SU-DHL-6 (cell line): ENCODE results near the gene SFSWAP.

Experiments
- H2AFZ ChIP-seq: fragments of 200-600 bp; sonication (generic); 2 replicates; pipeline ENCODE4 v1.6.1; 2014; ENCODE audit warnings: low read depth, mild to moderate bottlenecking, moderate library complexity, mixed read lengths, antibody characterized with exemption, low read length; ENCODE audit not compliant: severe bottlenecking
- H3F3A ChIP-seq: fragments of 200-600 bp; shearing (Covaris generic); 2 replicates; pipeline ENCODE4 v1.6.0; 2016; ENCODE audit warnings: antibody characterized with exemption, mild to moderate bottlenecking; ENCODE audit not compliant: insufficient read depth
- H3K27ac ChIP-seq: fragments of 200-600 bp; sonication (generic); 2 replicates; pipeline ENCODE4 v1.5.1; 2016; ENCODE audit warnings: low read depth, mild to moderate bottlenecking, low read length, moderate library complexity, mixed read lengths
- H3K27me3 ChIP-seq: fragments of 200-600 bp; sonication (generic), shearing (Covaris generic); 2 replicates; pipeline ENCODE4 v1.6.0; 2014; ENCODE audit warnings: mild to moderate bottlenecking, low read length
- H3K36me3 ChIP-seq: fragments of 200-600 bp; sonication (generic); 2 replicates; pipeline ENCODE4 v1.6.1; 2014; ENCODE audit warnings: mild to moderate bottlenecking, low read length, mixed read lengths
- H3K4me2 ChIP-seq: fragments of 300-600, 200-600 bp; shearing (Covaris generic), sonication (generic); 2 replicates; pipeline ENCODE4 v1.6.0; 2014; ENCODE audit warnings: low read length, low read depth, mild to moderate bottlenecking; ENCODE audit not compliant: poor library complexity, severe bottlenecking
- H3K4me3 ChIP-seq: fragments of 200-600 bp; sonication (generic); 2 replicates; pipeline ENCODE4 v1.5.1; 2014; ENCODE audit warnings: antibody characterized with exemption, low read length, mild to moderate bottlenecking, mixed read lengths; ENCODE audit not compliant: insufficient read depth, poor library complexity, severe bottlenecking
- H3K79me2 ChIP-seq: fragments of 200-600 bp; sonication (generic); 2 replicates; pipeline ENCODE4 v1.6.1; 2014; ENCODE audit warnings: mild to moderate bottlenecking, low read length, moderate library complexity; ENCODE audit not compliant: insufficient read depth
- H3K9ac ChIP-seq: fragments of 200-600 bp; sonication (generic); 2 replicates; pipeline ENCODE4 v1.7.0; 2014; ENCODE audit warnings: mild to moderate bottlenecking, low read length
- H3K9me2 ChIP-seq: fragments of 200-600 bp; sonication (generic); replicated peaks from 2 replicates; pipeline ENCODE4 v1.6.1; 2014; ENCODE audit warnings: low read length; ENCODE audit not compliant: insufficient read depth
- H3K9me3 ChIP-seq: fragments of 200-600 bp; sonication (generic); 2 replicates; pipeline ENCODE4 v1.6.1; 2014; ENCODE audit warnings: low read length, mixed read lengths; ENCODE audit not compliant: insufficient read depth
- H4K20me1 ChIP-seq: fragments of 200-600 bp; sonication (generic); 2 replicates; pipeline ENCODE4 v1.6.1; 2014; ENCODE audit warnings: low read depth, mild to moderate bottlenecking, antibody characterized with exemption, low read length, moderate library complexity, mixed read lengths
- EZH2phosphoT487 ChIP-seq: fragments of 200-600 bp; sonication (generic), shearing (Covaris generic); conservative IDR thresholded peaks from 2 replicates; pipeline ENCODE4 v1.6.1; 2018; ENCODE audit warnings: mild to moderate bottlenecking, antibody characterized with exemption, low read length, moderate library complexity, mixed read lengths
- TF ChIP-seq, protein P1 (sequence below): fragments of 200-600 bp; sonication (generic); IDR thresholded peaks from one replicate; pipeline ENCODE4 v1.5.1; 2017; ENCODE audit warnings: antibody characterized with exemption, mild to moderate bottlenecking, low read length, moderate library complexity; ENCODE audit not compliant: insufficient read depth, poor library complexity, severe bottlenecking

Gene SFSWAP

DNA sequence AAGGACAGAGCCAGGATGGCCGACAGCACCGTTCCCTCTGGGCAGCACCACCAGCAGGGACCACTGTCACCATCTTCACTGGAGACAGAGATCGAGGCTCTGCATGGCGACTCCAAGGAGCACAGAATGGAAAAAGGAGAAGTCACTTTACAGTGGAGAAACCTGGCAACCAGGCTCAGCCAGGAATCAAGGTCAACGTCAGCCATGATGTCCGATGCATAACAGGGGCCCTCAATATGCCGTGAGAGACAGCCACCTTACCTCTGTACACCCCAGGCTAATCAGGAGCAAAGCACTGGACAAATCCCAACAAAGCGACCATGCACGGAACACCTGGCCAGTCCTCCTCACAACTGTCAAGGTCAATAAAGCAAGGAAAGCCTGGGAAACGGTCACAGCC lies 20.6 kb upstream of the SFSWAP start:
- no peak overlapping the region for H3K4me2 ChIP-seq
- H3F3A ChIP-seq: no peaks in the 10 kb centered on the region; the same call in 1 of the 2 replicates
- no peaks in the 10 kb centered on the region for H4K20me1 ChIP-seq
- H3K79me2 ChIP-seq: no peaks in the 10 kb centered on the region
- no peak overlapping the region for H2AFZ ChIP-seq
- no peaks in the 10 kb centered on the region for H3K27me3 ChIP-seq
- no peak overlapping the region for H3K4me3 ChIP-seq
- H3K36me3 ChIP-seq: no peaks in the 10 kb centered on the region
- H3K9me2 ChIP-seq: no peaks in the 10 kb centered on the region
- H3K9ac ChIP-seq: no peak overlapping the region
- H3K9me3 ChIP-seq: peaks cover 8% of the 10 kb centered on the region; the same call in 1 of the 2 replicates
- TF ChIP-seq, protein P1, sequence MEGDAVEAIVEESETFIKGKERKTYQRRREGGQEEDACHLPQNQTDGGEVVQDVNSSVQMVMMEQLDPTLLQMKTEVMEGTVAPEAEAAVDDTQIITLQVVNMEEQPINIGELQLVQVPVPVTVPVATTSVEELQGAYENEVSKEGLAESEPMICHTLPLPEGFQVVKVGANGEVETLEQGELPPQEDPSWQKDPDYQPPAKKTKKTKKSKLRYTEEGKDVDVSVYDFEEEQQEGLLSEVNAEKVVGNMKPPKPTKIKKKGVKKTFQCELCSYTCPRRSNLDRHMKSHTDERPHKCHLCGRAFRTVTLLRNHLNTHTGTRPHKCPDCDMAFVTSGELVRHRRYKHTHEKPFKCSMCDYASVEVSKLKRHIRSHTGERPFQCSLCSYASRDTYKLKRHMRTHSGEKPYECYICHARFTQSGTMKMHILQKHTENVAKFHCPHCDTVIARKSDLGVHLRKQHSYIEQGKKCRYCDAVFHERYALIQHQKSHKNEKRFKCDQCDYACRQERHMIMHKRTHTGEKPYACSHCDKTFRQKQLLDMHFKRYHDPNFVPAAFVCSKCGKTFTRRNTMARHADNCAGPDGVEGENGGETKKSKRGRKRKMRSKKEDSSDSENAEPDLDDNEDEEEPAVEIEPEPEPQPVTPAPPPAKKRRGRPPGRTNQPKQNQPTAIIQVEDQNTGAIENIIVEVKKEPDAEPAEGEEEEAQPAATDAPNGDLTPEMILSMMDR: no peak
- no peak for TF ChIP-seq EZH2phosphoT487
- H3K27ac ChIP-seq: no peak overlapping the region

- no peaks in the 10 kb centered on the region for H3K9me2 ChIP-seq
- no peak overlapping the region for H3K27ac ChIP-seq
- H3K4me2 ChIP-seq: no peak overlapping the region
- peaks cover 8% of the 10 kb centered on the region; the same call in 1 of the 2 replicates for H3K9me3 ChIP-seq
- no peaks in the 10 kb centered on the region; the same call in 1 of the 2 replicates for H3F3A ChIP-seq
- no peaks in the 10 kb centered on the region for H3K36me3 ChIP-seq
- no peak for TF ChIP-seq EZH2phosphoT487
- TF ChIP-seq, protein P1: no peak
- H4K20me1 ChIP-seq: no peaks in the 10 kb centered on the region
- H3K9ac ChIP-seq: no peak overlapping the region
- no peak overlapping the region for H2AFZ ChIP-seq
- no peaks in the 10 kb centered on the region for H3K79me2 ChIP-seq
- no peaks in the 10 kb centered on the region for H3K27me3 ChIP-seq
- no peak overlapping the region for H3K4me3 ChIP-seq
Observed at GRCh38 chr12:131692431-131692830, 18.5 kb upstream of the SFSWAP start.

DNA sequence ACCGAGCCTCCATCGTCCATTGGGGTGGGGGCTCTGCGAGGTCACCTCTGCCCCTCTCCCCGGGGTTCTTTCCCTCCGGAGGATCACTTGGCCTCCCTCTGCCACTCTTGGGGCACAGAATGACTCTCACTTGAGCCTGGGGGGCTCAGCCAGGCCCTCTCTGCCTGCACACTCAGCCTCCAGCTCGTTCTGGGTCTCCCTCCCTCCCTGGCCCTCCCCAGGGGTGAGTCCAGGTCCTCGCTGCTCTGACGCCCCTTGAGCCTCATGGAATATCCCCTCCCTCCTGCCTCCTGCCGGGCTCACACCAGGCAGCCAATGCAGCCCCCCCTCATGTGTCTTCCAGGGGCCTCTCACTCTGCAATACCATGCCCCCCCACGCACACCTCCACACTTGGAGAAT lies 17.7 kb upstream of the SFSWAP start:
- Histone ChIP-seq H3K4me2 (no peak overlapping the region), H3K9me2 (no peaks in the 10 kb centered on the region), H3K79me2 (no peaks in the 10 kb centered on the region), H3K27me3 (no peaks in the 10 kb centered on the region), H3K4me3 (no peak overlapping the region), H4K20me1 (no peaks in the 10 kb centered on the region), H3F3A (no peaks in the 10 kb centered on the region; the same call in 1 of the 2 replicates), H3K36me3 (no peaks in the 10 kb centered on the region), H3K9ac (no peak overlapping the region), H3K9me3 (peaks cover 8% of the 10 kb centered on the region; the same call in 1 of the 2 replicates), H3K27ac (no peak overlapping the region), H2AFZ (no peak overlapping the region)
- TF ChIP-seq, protein P1: no peak
- no peak for TF ChIP-seq EZH2phosphoT487
